C4-2B (cell line): ENCODE results near the gene TEX36.

Source experiments
- CTCF ChIP-seq: fragments of 450-650 bp; conservative IDR thresholded peaks from 2 replicates; pipeline ENCODE4 v1.5.1; 2017; ENCODE audit warnings: mild to moderate bottlenecking
- ZFX ChIP-seq: fragments of 450-650 bp; IDR thresholded peaks from 2 replicates; pipeline ENCODE4 v1.6.1; 2017

GRCh38 chr10:125639846-125640245, 43.1 kb downstream of the TEX36 start:
- TF ChIP-seq CTCF (no peak), ZFX (no peak)
